A549 (cell line): ENCODE data around the gene SANBR.

Experiments
- EHMT2 ChIP-seq: fragments of 200-600 bp; sonication (generic); IDR thresholded peaks from 2 replicates; pipeline ENCODE4 v1.6.1; 2016; ENCODE audit warnings: antibody characterized with exemption, low read depth, mild to moderate bottlenecking, moderate library complexity
- HEYL ChIP-seq: fragments of 250-450 bp; sonication (Bioruptor Pico); IDR thresholded peaks from 2 replicates; pipeline ENCODE4 v1.8.0; 2021; ENCODE audit warnings: mild to moderate bottlenecking, moderate library complexity
- JUNB ChIP-seq: fragments of >200 bp; sonication (Bioruptor Twin); formaldehyde crosslinking; IDR thresholded peaks from 2 replicates; pipeline ENCODE4 v1.6.1; 2016
- KDM5A ChIP-seq: fragments of 200-600 bp; sonication (generic); IDR thresholded peaks from 2 replicates; pipeline ENCODE4 v1.6.1; 2016; ENCODE audit warnings: antibody characterized with exemption, mild to moderate bottlenecking
- PHF8 ChIP-seq: fragments of 200-600 bp; sonication (generic); IDR thresholded peaks from 2 replicates; pipeline ENCODE4 v1.6.1; 2016; ENCODE audit warnings: low read depth, mild to moderate bottlenecking, antibody characterized with exemption, moderate library complexity, borderline replicate concordance
- POLR2A ChIP-seq: IDR thresholded peaks from 2 replicates; pipeline ENCODE4 v1.6.1; 2012; ENCODE audit warnings: mild to moderate bottlenecking, low read length
- RAD21 ChIP-seq, 2 experiments: fragments of >200 bp in 1 of 2; sonication (Bioruptor Twin) in 1 of 2; formaldehyde crosslinking in 1 of 2; IDR thresholded peaks in 1 of 2; conservative IDR thresholded peaks in 1 of 2; 2 replicates in 1 of 2; 3 replicates in 1 of 2; pipeline ENCODE4 v1.6.1; 2012 to 2018; ENCODE audit warnings: inconsistent platforms in 1 of 2
- SMC3 ChIP-seq: fragments of >200 bp; sonication (Bioruptor Twin); formaldehyde crosslinking; IDR thresholded peaks from 3 replicates; pipeline ENCODE4 v1.6.1; 2018; ENCODE audit warnings: inconsistent platforms
- TP53 ChIP-seq: fragments of 250-450 bp; sonication (Bioruptor Pico); IDR thresholded peaks from 2 replicates; pipeline ENCODE4 v1.5.0; 2021; ENCODE audit warnings: mild to moderate bottlenecking, moderate library complexity
- TF ChIP-seq, protein P1 (sequence below): fragments of >200 bp; sonication (Bioruptor Twin); formaldehyde crosslinking; IDR thresholded peaks from 3 replicates; pipeline ENCODE4 v1.5.1; 2016
- TF ChIP-seq, protein P2 (sequence below): fragments of 250-450 bp; sonication (Bioruptor Pico); IDR thresholded peaks from 2 replicates; pipeline ENCODE4 v1.5.0; 2020; ENCODE audit warnings: low read depth, mild to moderate bottlenecking, moderate library complexity
- TF ChIP-seq, protein P3 (sequence below): fragments of 200-600 bp; sonication (generic); IDR thresholded peaks from 2 replicates; pipeline ENCODE4 v1.6.1; 2016; ENCODE audit warnings: antibody characterized with exemption, mild to moderate bottlenecking, moderate library complexity
- TF ChIP-seq, protein P4 (sequence below): IDR thresholded peaks from 2 replicates; pipeline ENCODE4 v1.6.1; 2012

DNA sequence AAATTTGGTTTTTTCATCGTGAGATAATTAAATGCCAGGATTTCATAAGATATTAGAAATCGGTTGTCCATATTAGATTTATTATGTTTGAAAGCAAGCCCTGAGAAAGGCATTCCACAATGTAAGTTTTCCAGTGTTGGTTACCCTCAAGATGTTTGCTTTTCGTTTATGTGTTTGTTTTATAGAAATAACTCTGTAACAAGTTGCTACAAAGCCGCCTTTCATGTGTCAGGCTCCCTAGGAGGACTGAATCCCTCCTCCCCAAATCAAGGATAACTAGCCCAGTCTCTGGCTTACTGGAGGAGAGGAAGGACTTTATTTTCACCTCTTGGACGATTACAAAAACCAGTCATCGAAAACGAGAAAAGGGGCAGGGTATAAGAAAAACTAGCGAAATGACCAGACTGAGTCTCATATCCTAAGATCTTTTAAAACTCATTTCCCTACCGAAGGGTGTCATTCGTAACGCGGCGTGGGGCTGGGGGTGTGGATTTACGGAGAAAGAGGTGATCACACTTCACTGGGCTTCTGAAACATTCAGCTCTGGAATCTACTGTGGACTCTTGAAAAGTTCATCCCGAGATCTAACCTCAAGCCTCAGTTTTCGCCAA lies 49.2 kb upstream of the SANBR start:
- TF ChIP-seq KDM5A = no peak
- TF ChIP-seq, protein P1, sequence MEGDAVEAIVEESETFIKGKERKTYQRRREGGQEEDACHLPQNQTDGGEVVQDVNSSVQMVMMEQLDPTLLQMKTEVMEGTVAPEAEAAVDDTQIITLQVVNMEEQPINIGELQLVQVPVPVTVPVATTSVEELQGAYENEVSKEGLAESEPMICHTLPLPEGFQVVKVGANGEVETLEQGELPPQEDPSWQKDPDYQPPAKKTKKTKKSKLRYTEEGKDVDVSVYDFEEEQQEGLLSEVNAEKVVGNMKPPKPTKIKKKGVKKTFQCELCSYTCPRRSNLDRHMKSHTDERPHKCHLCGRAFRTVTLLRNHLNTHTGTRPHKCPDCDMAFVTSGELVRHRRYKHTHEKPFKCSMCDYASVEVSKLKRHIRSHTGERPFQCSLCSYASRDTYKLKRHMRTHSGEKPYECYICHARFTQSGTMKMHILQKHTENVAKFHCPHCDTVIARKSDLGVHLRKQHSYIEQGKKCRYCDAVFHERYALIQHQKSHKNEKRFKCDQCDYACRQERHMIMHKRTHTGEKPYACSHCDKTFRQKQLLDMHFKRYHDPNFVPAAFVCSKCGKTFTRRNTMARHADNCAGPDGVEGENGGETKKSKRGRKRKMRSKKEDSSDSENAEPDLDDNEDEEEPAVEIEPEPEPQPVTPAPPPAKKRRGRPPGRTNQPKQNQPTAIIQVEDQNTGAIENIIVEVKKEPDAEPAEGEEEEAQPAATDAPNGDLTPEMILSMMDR = no peak
- TF ChIP-seq, protein P2, sequence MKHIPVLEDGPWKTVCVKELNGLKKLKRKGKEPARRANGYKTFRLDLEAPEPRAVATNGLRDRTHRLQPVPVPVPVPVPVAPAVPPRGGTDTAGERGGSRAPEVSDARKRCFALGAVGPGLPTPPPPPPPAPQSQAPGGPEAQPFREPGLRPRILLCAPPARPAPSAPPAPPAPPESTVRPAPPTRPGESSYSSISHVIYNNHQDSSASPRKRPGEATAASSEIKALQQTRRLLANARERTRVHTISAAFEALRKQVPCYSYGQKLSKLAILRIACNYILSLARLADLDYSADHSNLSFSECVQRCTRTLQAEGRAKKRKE = no peak
- no peak for TF ChIP-seq POLR2A
- no peak for TF ChIP-seq PHF8
- no peak for TF ChIP-seq EHMT2
- TF ChIP-seq, protein P3, sequence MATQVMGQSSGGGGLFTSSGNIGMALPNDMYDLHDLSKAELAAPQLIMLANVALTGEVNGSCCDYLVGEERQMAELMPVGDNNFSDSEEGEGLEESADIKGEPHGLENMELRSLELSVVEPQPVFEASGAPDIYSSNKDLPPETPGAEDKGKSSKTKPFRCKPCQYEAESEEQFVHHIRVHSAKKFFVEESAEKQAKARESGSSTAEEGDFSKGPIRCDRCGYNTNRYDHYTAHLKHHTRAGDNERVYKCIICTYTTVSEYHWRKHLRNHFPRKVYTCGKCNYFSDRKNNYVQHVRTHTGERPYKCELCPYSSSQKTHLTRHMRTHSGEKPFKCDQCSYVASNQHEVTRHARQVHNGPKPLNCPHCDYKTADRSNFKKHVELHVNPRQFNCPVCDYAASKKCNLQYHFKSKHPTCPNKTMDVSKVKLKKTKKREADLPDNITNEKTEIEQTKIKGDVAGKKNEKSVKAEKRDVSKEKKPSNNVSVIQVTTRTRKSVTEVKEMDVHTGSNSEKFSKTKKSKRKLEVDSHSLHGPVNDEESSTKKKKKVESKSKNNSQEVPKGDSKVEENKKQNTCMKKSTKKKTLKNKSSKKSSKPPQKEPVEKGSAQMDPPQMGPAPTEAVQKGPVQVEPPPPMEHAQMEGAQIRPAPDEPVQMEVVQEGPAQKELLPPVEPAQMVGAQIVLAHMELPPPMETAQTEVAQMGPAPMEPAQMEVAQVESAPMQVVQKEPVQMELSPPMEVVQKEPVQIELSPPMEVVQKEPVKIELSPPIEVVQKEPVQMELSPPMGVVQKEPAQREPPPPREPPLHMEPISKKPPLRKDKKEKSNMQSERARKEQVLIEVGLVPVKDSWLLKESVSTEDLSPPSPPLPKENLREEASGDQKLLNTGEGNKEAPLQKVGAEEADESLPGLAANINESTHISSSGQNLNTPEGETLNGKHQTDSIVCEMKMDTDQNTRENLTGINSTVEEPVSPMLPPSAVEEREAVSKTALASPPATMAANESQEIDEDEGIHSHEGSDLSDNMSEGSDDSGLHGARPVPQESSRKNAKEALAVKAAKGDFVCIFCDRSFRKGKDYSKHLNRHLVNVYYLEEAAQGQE = no peak
- no peak for TF ChIP-seq TP53 (CRISPR knock-in tag)
- TF ChIP-seq JUNB = no peak
- no peak for TF ChIP-seq SMC3
- no peak for TF ChIP-seq HEYL (CRISPR knock-in tag)
- TF ChIP-seq, protein P4, sequence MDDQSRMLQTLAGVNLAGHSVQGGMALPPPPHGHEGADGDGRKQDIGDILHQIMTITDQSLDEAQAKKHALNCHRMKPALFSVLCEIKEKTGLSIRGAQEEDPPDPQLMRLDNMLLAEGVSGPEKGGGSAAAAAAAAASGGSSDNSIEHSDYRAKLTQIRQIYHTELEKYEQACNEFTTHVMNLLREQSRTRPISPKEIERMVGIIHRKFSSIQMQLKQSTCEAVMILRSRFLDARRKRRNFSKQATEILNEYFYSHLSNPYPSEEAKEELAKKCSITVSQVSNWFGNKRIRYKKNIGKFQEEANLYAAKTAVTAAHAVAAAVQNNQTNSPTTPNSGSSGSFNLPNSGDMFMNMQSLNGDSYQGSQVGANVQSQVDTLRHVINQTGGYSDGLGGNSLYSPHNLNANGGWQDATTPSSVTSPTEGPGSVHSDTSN = no peak
- TF ChIP-seq RAD21 (conservative IDR thresholded peaks at IDR 0.05 in 1 of 2, IDR thresholded peaks at IDR 0.05 in 1 of 2) = no peak
